ACC112 (cell line): Measurements from ENCODE around the gene HTR2B.
"Not testable (repeated sequence)": the region's sequence is repeated elsewhere in the genome, so short reads cannot be mapped to it uniquely, and the experiment has no call there.

ENCODE experiments used
- H2AFZ ChIP-seq: fragments of 200-600 bp; sonication (generic); one replicate; pipeline ENCODE4 v1.6.0; 2017; ENCODE audit warnings: antibody characterized with exemption, low read length; ENCODE audit not compliant: unreplicated experiment
- H3K27ac ChIP-seq: fragments of 200-600 bp; sonication (generic); 2 replicates; pipeline ENCODE4 v1.5.1; 2014; ENCODE audit warnings: low read depth, mild to moderate bottlenecking, antibody characterized with exemption, low read length, moderate library complexity
- H3K27me3 ChIP-seq: fragments of 200-600 bp; sonication (generic); 2 replicates; pipeline ENCODE4 v1.6.1; 2014; ENCODE audit warnings: mild to moderate bottlenecking, antibody characterized with exemption, low read length, moderate library complexity, mixed read lengths; ENCODE audit not compliant: insufficient read depth
- H3K36me3 ChIP-seq: fragments of 200-600 bp; sonication (generic); 2 replicates; pipeline ENCODE4 v1.6.1; 2016; ENCODE audit warnings: mild to moderate bottlenecking, antibody characterized with exemption, low read length, moderate library complexity, mixed read lengths; ENCODE audit not compliant: insufficient read depth
- H3K4me1 ChIP-seq: fragments of 200-600 bp; sonication (generic); one replicate; pipeline ENCODE4 v1.6.1; 2016; ENCODE audit warnings: low read length, mixed read lengths; ENCODE audit not compliant: insufficient read depth, unreplicated experiment, control insufficient read depth
- H3K4me3 ChIP-seq: fragments of 200-600 bp; sonication (generic); 2 replicates; pipeline ENCODE4 v1.5.1; 2014; ENCODE audit warnings: mild to moderate bottlenecking, low read depth, low read length
- H3K79me2 ChIP-seq: fragments of 200-600 bp; sonication (generic); one replicate; pipeline ENCODE4 v1.6.0; 2016; ENCODE audit warnings: low read length; ENCODE audit not compliant: control insufficient read depth, unreplicated experiment, insufficient read depth

The HTR2B gene

GRCh38 chr2:231161252-231161839, 36.5 kb upstream of the HTR2B start:
- peaks cover 8% of the 10 kb centered on the region for H3K79me2 ChIP-seq
- H3K27me3 ChIP-seq: no peaks in the 10 kb centered on the region
- no peak overlapping the region for H2AFZ ChIP-seq
- H3K36me3 ChIP-seq: peaks cover 21% of the 10 kb centered on the region
- H3K4me1 ChIP-seq: peaks cover 44% of the 10 kb centered on the region
- H3K27ac ChIP-seq: peak overlapping the region; percentile 98
- H3K4me3 ChIP-seq: peak overlapping the region; percentile 37

GRCh38 chr2:231160701-231161100, 35.9 kb upstream of the HTR2B start:
- H3K4me1 ChIP-seq: peaks cover 44% of the 10 kb centered on the region
- H3K27me3 ChIP-seq: no peaks in the 10 kb centered on the region
- peaks cover 8% of the 10 kb centered on the region for H3K79me2 ChIP-seq
- H3K36me3 ChIP-seq: peaks cover 15% of the 10 kb centered on the region
- H2AFZ ChIP-seq: no peak overlapping the region
- no peak overlapping the region for H3K4me3 ChIP-seq
- H3K27ac ChIP-seq: peak overlapping the region; percentile 98

GRCh38 chr2:231159306-231159705, 34.5 kb upstream of the HTR2B start:
- Histone ChIP-seq H3K27ac (peak overlapping the region; percentile 98), H3K79me2 (peaks cover 8% of the 10 kb centered on the region), H3K4me3 (no peak overlapping the region), H2AFZ (no peak overlapping the region), H3K4me1 (peaks cover 44% of the 10 kb centered on the region), H3K27me3 (no peaks in the 10 kb centered on the region), H3K36me3 (peaks cover 9% of the 10 kb centered on the region)

- H3K27ac ChIP-seq: no peak overlapping the region
- H2AFZ ChIP-seq: no peak overlapping the region
- H3K36me3 ChIP-seq: peaks cover 34% of the 10 kb centered on the region
- no peaks in the 10 kb centered on the region for H3K27me3 ChIP-seq
- no peak overlapping the region for H3K4me3 ChIP-seq
- no peaks in the 10 kb centered on the region for H3K79me2 ChIP-seq
- H3K4me1 ChIP-seq: peaks cover 8% of the 10 kb centered on the region
Measured at GRCh38 chr2:231152800-231153557, 28.1 kb upstream of the HTR2B start.

GRCh38 chr2:231146665-231147064, 21.8 kb upstream of the HTR2B start:
- H3K36me3 ChIP-seq: peaks cover 33% of the 10 kb centered on the region
- H2AFZ ChIP-seq: no peak overlapping the region
- H3K27ac ChIP-seq: no peak overlapping the region
- no peaks in the 10 kb centered on the region for H3K79me2 ChIP-seq
- H3K4me1 ChIP-seq: peaks cover 18% of the 10 kb centered on the region
- H3K27me3 ChIP-seq: no peaks in the 10 kb centered on the region
- H3K4me3 ChIP-seq: no peak overlapping the region

- no peaks in the 10 kb centered on the region for H3K79me2 ChIP-seq
- no peaks in the 10 kb centered on the region for H3K27me3 ChIP-seq
- no peak overlapping the region for H2AFZ ChIP-seq
- no peak overlapping the region for H3K27ac ChIP-seq
- H3K36me3 ChIP-seq: peaks cover 30% of the 10 kb centered on the region
- peaks cover 18% of the 10 kb centered on the region for H3K4me1 ChIP-seq
- no peak overlapping the region for H3K4me3 ChIP-seq
Measured at GRCh38 chr2:231144896-231145295, 20.1 kb upstream of the HTR2B start.

GRCh38 chr2:231140808-231141207, 16.0 kb upstream of the HTR2B start:
- H3K79me2 ChIP-seq: peaks cover 13% of the 10 kb centered on the region
- H3K4me1 ChIP-seq: not testable (repeated sequence)

GRCh38 chr2:231139796-231140195, 15.0 kb upstream of the HTR2B start:
- Histone ChIP-seq H3K4me3 (no peak overlapping the region), H3K27me3 (no peaks in the 10 kb centered on the region), H3K36me3 (peaks cover 5% of the 10 kb centered on the region), H3K4me1 (peaks cover 9% of the 10 kb centered on the region), H2AFZ (no peak overlapping the region), H3K79me2 (peaks cover 13% of the 10 kb centered on the region), H3K27ac (no peak overlapping the region)

More at GRCh38 chr2:231140808-231141207, 16.0 kb upstream of the HTR2B start:
- not testable (repeated sequence) for H2AFZ ChIP-seq, H3K27me3 ChIP-seq, H3K4me3 ChIP-seq, H3K27ac ChIP-seq, H3K36me3 ChIP-seq

GRCh38 chr2:231138699-231139098, 13.9 kb upstream of the HTR2B start:
- Histone ChIP-seq H3K36me3 (peaks cover 5% of the 10 kb centered on the region), H3K4me1 (peaks cover 20% of the 10 kb centered on the region), H3K79me2 (peaks cover 23% of the 10 kb centered on the region), H2AFZ (no peak overlapping the region), H3K4me3 (no peak overlapping the region), H3K27me3 (no peaks in the 10 kb centered on the region), H3K27ac (no peak overlapping the region)

GRCh38 chr2:231134910-231135655, 10.2 kb upstream of the HTR2B start:
- Histone ChIP-seq H3K4me1 (peaks cover 50% of the 10 kb centered on the region), H3K4me3 (no peak overlapping the region), H3K27ac (no peak overlapping the region), H2AFZ (no peak overlapping the region), H3K36me3 (peaks cover 5% of the 10 kb centered on the region; the same call in 1 of the 2 replicates), H3K27me3 (no peaks in the 10 kb centered on the region), H3K79me2 (peaks cover 38% of the 10 kb centered on the region)
